Measurements from ENCODE around the gene SDF4.

The SDF4 gene

DNA sequence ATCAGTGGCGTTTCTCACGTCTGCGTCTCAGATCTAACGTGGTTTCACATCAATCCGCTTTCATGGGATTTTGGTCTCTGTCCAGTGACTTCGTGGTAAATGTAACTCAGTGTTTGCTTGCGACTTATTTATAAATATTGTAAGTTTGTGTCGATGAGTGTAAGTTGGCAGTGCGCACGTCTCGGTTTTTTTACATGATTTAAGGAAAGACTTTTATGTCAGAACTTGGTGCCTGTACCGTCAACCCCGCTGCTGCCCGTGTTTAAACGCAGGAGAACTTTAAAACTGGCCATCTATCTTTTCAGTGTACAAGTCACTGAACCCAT is 1.7 kb upstream of the SDF4 start:
- H3K4me3 ChIP-seq (ENCODE audit: low read depth, low read length): no peak overlapping the region
- DNase-seq (ENCODE audit: low read depth): no peak
- no peak for TF ChIP-seq CTCF (IDR thresholded peaks at IDR 0.05; ENCODE audit: low read depth, low read length, missing control alignments)

GRCh38 chr1:1232796-1233566 is 1.2 kb upstream of the SDF4 start:
- TF ChIP-seq CTCF (IDR thresholded peaks at IDR 0.05; ENCODE audit: low read depth, low read length, missing control alignments): no peak
- DNase-seq (ENCODE audit: low read depth): no peak
- H3K4me3 ChIP-seq (ENCODE audit: low read depth, low read length): no peak overlapping the region

GRCh38 chr1:1232208-1232795 is 501 bp upstream of the SDF4 start, which contains the start of gene B3GALT6:
TSS of gene B3GALT6 (plus strand) at chr1:1232237. CDS start at chr1:1232279, 42 bp downstream.
- no peak for TF ChIP-seq CTCF (IDR thresholded peaks at IDR 0.05; ENCODE audit: low read depth, low read length, missing control alignments)

GRCh38 chr1:1230656-1231399 is 973 bp downstream of the SDF4 start:
- DNase-seq (ENCODE audit: low read depth): no peak

More at GRCh38 chr1:1232208-1232795, 501 bp upstream of the SDF4 start, which contains the start of gene B3GALT6:
- DNase-seq (ENCODE audit: low read depth): no peak
- H3K4me3 ChIP-seq (ENCODE audit: low read depth, low read length): peak within 1 kb of the TSS; percentile 91

DNA sequence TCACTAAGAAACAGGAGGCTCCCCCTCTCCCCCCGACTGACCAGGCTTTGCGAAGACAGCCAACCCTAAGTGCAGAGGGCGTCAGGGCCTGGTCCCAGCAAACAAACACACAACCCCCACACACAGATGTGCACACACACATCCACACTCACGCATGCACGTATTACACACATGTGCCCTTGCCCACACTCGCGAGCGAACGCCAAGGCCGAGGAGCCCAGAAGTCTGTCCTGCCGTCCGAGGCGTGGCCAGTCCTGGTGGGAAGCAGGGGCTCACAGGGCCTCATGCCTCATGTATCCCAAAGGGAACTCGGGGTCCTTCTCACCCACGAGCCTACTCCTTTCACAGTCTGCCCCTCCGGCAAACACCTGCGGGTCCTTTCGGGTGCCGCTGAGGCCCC is 2.0 kb downstream of the SDF4 start:
- TF ChIP-seq CTCF (IDR thresholded peaks at IDR 0.05; ENCODE audit: low read depth, low read length, missing control alignments): no peak
- no peak for DNase-seq (ENCODE audit: low read depth)
- no peak overlapping the region for H3K4me3 ChIP-seq (ENCODE audit: low read depth, low read length)

More at GRCh38 chr1:1230656-1231399, 973 bp downstream of the SDF4 start:
- peak; percentile 16 for TF ChIP-seq CTCF (IDR thresholded peaks at IDR 0.05; ENCODE audit: low read depth, low read length, missing control alignments)
- peak overlapping the region; percentile 91 for H3K4me3 ChIP-seq (ENCODE audit: low read depth, low read length)

GRCh38 chr1:1228596-1229321 is 3.0 kb downstream of the SDF4 start:
- TF ChIP-seq CTCF (IDR thresholded peaks at IDR 0.05; ENCODE audit: low read depth, low read length, missing control alignments): no peak
- DNase-seq (ENCODE audit: low read depth): no peak
- no peak overlapping the region for H3K4me3 ChIP-seq (ENCODE audit: low read depth, low read length)

Data from GM12864 (cell line).